Breast epithelium (tissue), 4 donors: ENCODE results near the gene GCNA. TPM values are rescaled to one million over a fixed set of nuclear protein-coding genes. Genes with fewer than 3 reads are reported as not detected.
"Not testable (repeated sequence)": the region's sequence is repeated elsewhere in the genome, so short reads cannot be mapped to it uniquely, and the experiment has no call there.

Experiments used
- DNase-seq, 2 donors: peaks; one replicate each; pipeline ENCODE4 v3.0.0-alpha.2; 2019; ENCODE audit warnings: low spot score in 2 of 2
- H3K27ac ChIP-seq, 2 donors: fragments of 200-600 bp; sonication (generic) in 1 of 2; one replicate each; pipeline ENCODE4 v1.5.1; 2016 to 2019; ENCODE audit warnings: mild to moderate bottlenecking in 1 of 2
- H3K27me3 ChIP-seq, 2 donors: fragments of 200-600 bp; sonication (generic) in 1 of 2; one replicate each; pipeline versions ENCODE4 v1.5.1 to v1.6.0; 2017 to 2019; ENCODE audit warnings: control low read depth in 1 of 2, mild to moderate bottlenecking in 1 of 2
- H3K36me3 ChIP-seq: fragments of 200-600 bp; one replicate; pipeline ENCODE4 v1.5.1; 2019
- H3K4me1 ChIP-seq, 2 donors: fragments of 200-600 bp; sonication (generic); one replicate each; pipeline ENCODE4 v1.5.1; 2016 to 2019; ENCODE audit warnings: control low read depth in 1 of 2
- H3K4me3 ChIP-seq, 3 donors: fragments of 200-600 bp; sonication (generic); 1 replicate in 2 of 3; 2 replicates in 1 of 3; pipeline ENCODE4 v1.5.1; 2016 to 2019; ENCODE audit warnings: mild to moderate bottlenecking in 3 of 3, moderate library complexity in 2 of 3
- H3K9me3 ChIP-seq, 2 donors: fragments of 200-600 bp; sonication (generic) in 1 of 2; one replicate each; pipeline ENCODE4 v1.5.1; 2016 to 2019; ENCODE audit warnings: control low read depth in 1 of 2
- POLR2A ChIP-seq: fragments of 450-650 bp; IDR thresholded peaks from one replicate; pipeline ENCODE4 v1.6.1; 2016; ENCODE audit warnings: antibody characterized with exemption, mild to moderate bottlenecking, moderate library complexity
- POLR2AphosphoS5 ChIP-seq, 3 donors: sonication (generic); formaldehyde crosslinking; IDR thresholded peaks; one replicate each; pipeline ENCODE4 v1.6.1; 2017; ENCODE audit warnings: antibody characterized with exemption in 3 of 3
- intact Hi-C: fragments of 100-400 bp; cut with DNase I; formaldehyde crosslinking; loops from one replicate; pipeline ENCODE4 v1.15.1; 2023; ENCODE audit warnings: low total_unique reads
- total RNA-seq, 3 donors: library from RNA; depleted of rRNA; stranded (reverse); fragments of >200 nt; gene quantifications; one replicate each; pipeline ENCODE4 v1.1.0, GENCODE V29; 2016
- TF ChIP-seq, protein P1 (sequence below), 3 donors: fragments of 450-650 bp; IDR thresholded peaks; one replicate each; pipeline ENCODE4 v1.5.1; 2016 to 2017; ENCODE audit warnings: antibody characterized with exemption in 3 of 3, mild to moderate bottlenecking in 3 of 3, moderate library complexity in 3 of 3

GCNA gene
- total RNA-seq, 3 donors from 2014 or later: 2.3 to 3.0 (median 2.6) TPM

DNA sequence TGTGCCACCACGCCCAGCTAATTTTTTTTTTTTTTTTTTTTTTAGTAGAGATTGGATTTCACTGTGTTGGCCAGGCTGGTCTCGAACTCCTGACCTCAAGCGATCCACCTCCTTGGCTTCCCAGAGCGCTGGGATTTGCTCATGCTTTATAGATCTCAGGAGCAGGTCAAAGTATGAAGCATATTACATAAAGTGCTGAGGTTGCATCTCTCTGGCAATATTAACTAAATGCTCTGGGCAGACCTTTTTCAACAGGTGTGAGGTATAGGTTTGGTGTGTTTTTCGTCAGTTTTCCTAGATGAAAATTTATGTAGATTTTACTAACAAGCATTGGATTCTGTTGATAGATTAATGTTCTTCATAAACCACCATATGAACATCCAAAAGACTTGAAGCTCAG is 19.3 kb upstream of the GCNA start:
- Histone ChIP-seq H3K9me3 (no peaks in the 10 kb centered on the region), H3K4me3 (no peak overlapping the region), H3K27me3 (peaks cover 0 to 15% of the 10 kb centered on the region in 2 donors), H3K4me1 (no peaks in the 10 kb centered on the region), H3K27ac (no peak overlapping the region), H3K36me3 (no peaks in the 10 kb centered on the region)
- TF ChIP-seq POLR2A (no peak), POLR2AphosphoS5 (IDR thresholded peaks at IDR 0.05) (no peak)
- TF ChIP-seq, protein P1, sequence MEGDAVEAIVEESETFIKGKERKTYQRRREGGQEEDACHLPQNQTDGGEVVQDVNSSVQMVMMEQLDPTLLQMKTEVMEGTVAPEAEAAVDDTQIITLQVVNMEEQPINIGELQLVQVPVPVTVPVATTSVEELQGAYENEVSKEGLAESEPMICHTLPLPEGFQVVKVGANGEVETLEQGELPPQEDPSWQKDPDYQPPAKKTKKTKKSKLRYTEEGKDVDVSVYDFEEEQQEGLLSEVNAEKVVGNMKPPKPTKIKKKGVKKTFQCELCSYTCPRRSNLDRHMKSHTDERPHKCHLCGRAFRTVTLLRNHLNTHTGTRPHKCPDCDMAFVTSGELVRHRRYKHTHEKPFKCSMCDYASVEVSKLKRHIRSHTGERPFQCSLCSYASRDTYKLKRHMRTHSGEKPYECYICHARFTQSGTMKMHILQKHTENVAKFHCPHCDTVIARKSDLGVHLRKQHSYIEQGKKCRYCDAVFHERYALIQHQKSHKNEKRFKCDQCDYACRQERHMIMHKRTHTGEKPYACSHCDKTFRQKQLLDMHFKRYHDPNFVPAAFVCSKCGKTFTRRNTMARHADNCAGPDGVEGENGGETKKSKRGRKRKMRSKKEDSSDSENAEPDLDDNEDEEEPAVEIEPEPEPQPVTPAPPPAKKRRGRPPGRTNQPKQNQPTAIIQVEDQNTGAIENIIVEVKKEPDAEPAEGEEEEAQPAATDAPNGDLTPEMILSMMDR (IDR thresholded peaks at IDR 0.05): no peak
- intact Hi-C loops: no loop called here
- DNase-seq: no peak

DNA sequence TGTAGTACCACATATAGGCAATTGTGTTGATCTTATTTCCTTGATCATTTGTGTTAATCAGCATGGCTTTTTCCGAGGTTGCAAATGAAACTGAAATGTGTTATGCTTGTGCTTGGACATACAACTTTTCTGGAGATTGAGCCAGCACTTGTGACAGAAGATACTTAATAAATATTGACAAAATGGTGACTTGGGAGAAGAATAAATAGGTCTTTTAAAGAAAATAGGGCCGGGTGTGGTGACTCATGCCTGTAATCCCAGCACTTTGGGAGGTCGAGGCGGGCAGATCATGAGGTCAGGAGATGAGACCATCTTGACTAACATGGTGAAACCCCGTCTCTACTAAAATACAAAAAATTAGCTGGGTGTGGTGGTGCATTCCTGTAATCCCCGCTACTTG is 18.5 kb upstream of the GCNA start:
- H3K4me1 ChIP-seq, H3K36me3 ChIP-seq, H3K27ac ChIP-seq, H3K4me3 ChIP-seq, H3K9me3 ChIP-seq, intact Hi-C loops, DNase-seq: not testable (repeated sequence)
- peaks cover 0 to 15% of the 10 kb centered on the region in 2 donors for H3K27me3 ChIP-seq

DNA sequence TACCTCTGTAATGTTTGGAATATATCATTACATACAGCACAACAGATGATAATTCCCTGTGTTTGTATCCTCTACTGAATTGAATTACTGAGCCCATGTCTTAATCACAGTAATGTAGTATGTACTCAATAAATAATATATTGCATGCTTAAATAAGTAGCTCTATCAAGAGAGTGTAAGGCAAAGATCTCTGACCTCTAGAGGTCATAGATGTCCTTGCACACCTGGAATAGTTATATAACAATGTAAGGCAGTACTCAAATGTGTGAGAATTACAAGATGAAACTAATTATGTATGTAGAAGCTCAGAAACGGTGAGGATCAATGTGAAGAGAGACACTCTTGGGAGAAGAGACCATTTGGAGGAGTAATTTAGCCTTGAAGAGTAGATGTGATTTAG is 14.3 kb upstream of the GCNA start:
- no peak for TF ChIP-seq POLR2AphosphoS5 (IDR thresholded peaks at IDR 0.05)
- TF ChIP-seq, protein P1 (IDR thresholded peaks at IDR 0.05): no peak
- TF ChIP-seq POLR2A: no peak
- H3K27me3 ChIP-seq: peaks cover 0 to 6% of the 10 kb centered on the region in 2 donors
- H3K4me3 ChIP-seq: no peak overlapping the region
- no peaks in the 10 kb centered on the region for H3K36me3 ChIP-seq
- intact Hi-C loops: no loop called here
- H3K4me1 ChIP-seq: no peaks in the 10 kb centered on the region
- DNase-seq: no peak
- H3K9me3 ChIP-seq: no peaks in the 10 kb centered on the region
- H3K27ac ChIP-seq: no peak overlapping the region

DNA sequence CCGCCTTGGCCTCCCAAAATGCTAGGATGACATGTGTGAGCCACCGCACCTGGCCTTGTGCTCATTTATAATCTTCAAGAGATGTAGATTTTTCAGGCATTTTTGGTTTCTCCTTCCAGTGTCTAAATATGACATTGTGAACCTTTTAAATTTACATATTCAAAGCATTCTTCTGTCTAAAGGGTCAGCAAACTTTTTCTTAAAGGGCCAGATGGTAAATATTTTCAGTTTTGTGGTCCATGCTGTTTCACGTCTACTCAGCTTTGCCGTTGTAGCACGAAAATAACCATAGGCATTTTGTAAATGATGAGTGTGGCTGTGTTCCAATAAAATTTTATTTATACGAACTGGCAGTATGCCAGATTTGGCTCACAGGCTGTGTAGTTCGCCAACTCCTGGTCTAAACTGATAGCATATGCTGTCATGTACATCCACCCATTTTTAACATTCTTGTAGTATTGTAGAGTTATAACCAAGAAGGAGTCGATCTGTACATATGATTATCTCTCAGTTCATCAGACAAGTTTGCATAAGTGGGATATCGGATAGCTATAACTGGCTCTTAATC is 12.7 kb upstream of the GCNA start:
- no peaks in the 10 kb centered on the region for H3K9me3 ChIP-seq
- H3K4me1 ChIP-seq: no peaks in the 10 kb centered on the region
- no peak overlapping the region for H3K27ac ChIP-seq
- no peak overlapping the region for H3K4me3 ChIP-seq
- DNase-seq: no peak
- intact Hi-C loops: no loop called here
- H3K36me3 ChIP-seq: no peaks in the 10 kb centered on the region
- no peak for TF ChIP-seq POLR2A
- TF ChIP-seq, protein P1 (IDR thresholded peaks at IDR 0.05): no peak
- TF ChIP-seq POLR2AphosphoS5 (IDR thresholded peaks at IDR 0.05): no peak
- H3K27me3 ChIP-seq: peaks cover 0 to 6% of the 10 kb centered on the region in 2 donors

DNA sequence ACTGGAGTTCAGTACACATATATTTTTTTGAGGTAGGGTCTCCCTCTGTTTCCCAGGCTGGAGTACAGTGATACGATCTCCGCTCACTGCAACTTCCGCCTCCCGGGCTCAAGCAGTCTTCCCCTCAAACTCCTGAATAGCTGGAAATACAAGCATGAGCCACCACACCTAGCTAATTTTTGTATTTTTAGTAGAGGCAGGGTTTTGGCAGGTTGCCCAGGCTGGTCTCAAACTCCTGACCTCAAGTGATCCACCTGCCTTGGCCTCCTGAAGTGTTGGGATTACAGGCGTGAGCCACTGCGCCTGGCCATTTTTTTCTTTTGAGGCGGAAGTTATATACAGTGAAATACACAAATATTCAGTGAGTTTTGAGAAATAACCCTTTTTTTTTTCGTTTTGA is 6.8 kb upstream of the GCNA start:
- H3K9me3 ChIP-seq, H3K27ac ChIP-seq, H3K27me3 ChIP-seq, H3K36me3 ChIP-seq, H3K4me3 ChIP-seq, DNase-seq, intact Hi-C loops, H3K4me1 ChIP-seq: not testable (repeated sequence)

DNA sequence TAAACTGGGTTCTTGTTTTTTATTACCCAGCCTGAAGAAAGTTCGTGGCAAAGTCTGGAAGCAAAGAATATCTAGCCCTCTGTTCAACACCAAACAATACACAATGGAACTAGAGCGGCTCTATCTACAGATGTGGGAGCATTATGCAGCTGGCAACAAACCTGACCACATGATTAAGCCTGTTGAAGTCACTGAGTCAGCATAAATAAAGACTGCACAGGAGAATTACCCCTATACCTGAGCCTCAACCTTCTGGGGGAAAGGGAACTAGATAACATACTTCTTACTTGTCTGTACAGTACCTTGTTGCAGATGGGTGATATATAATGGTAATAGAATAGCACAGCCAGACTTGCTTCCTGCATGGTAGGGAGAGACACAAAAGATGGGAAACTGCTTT is 4.6 kb upstream of the GCNA start:
- no peak for TF ChIP-seq POLR2AphosphoS5 (IDR thresholded peaks at IDR 0.05)
- TF ChIP-seq, protein P1 (IDR thresholded peaks at IDR 0.05): no peak
- no peak for TF ChIP-seq POLR2A
- intact Hi-C loops: no loop called here
- Histone ChIP-seq H3K27ac (no peak overlapping the region), H3K27me3 (peaks cover 0 to 6% of the 10 kb centered on the region in 2 donors), H3K4me1 (no peaks in the 10 kb centered on the region), H3K9me3 (no peaks in the 10 kb centered on the region), H3K36me3 (no peaks in the 10 kb centered on the region), H3K4me3 (no peak overlapping the region)
- DNase-seq: no peak
